ENCODE data around the gene C11orf42. TPM values are rescaled to one million over a fixed set of nuclear protein-coding genes. Genes with fewer than 3 reads are reported as not detected.

Gene C11orf42
- total RNA-seq, 1 experiment from 2014 or later = not detected

GRCh38 chr11:6249770-6250555 lies 44.6 kb downstream of the C11orf42 start:
- Histone ChIP-seq H3K9me3 (ENCODE audit: low read length) (no peaks in the 10 kb centered on the region), H3K9ac (ENCODE audit: low read length) (no peak overlapping the region), H3K36me3 (ENCODE audit: low read depth, low read length) (no peaks in the 10 kb centered on the region), H3F3A (ENCODE audit: low read length, unreplicated experiment) (no peaks in the 10 kb centered on the region), H3K4me3 (ENCODE audit: low read length) (no peak overlapping the region), H3K4me2 (ENCODE audit: low read length) (no peak overlapping the region), H4K20me1 (ENCODE audit: low read length) (no peaks in the 10 kb centered on the region), H3K9me2 (replicated peaks; ENCODE audit: low read length) (no peaks in the 10 kb centered on the region), H2AFZ (ENCODE audit: low read length) (no peak overlapping the region), H3K4me1 (ENCODE audit: insufficient read depth, low read length) (no peaks in the 10 kb centered on the region), H3K79me2 (ENCODE audit: low read length) (no peaks in the 10 kb centered on the region), H3K27ac (ENCODE audit: low read length) (no peak overlapping the region), H3K27me3 (ENCODE audit: low read length) (peaks cover 5% of the 10 kb centered on the region; the same call in 1 of the 2 replicates)
- POLR2A ChIA-PET (ENCODE audit: unreplicated experiment) = interaction anchor here (0.9 kb wide), 1 partner anchor 74 kb away, joined by 3 read pairs; no protein-coding TSS in a partner anchor
- TF ChIP-seq EZH2phosphoT487 (IDR thresholded peaks at IDR 0.05; ENCODE audit: borderline replicate concordance, low read length) = no peak
- TF ChIP-seq CTCF (conservative IDR thresholded peaks at IDR 0.05; ENCODE audit: low read depth, low read length) = no peak
- no peak for TF ChIP-seq EZH2 (IDR thresholded peaks at IDR 0.05; ENCODE audit: low read length, unreplicated experiment)
- DNase-seq (peak; percentile 77), ATAC-seq (peak; percentile 88)
- no TSS peak for BruUV-seq (replicated peaks)
- CTCF ChIA-PET = interaction anchor here (1.1 to 2.5 kb wide), 2 partner anchors 49 to 113 kb away, joined by 4 to 15 read pairs; no protein-coding TSS in a partner anchor
- intact Hi-C loops (cut with micrococcal nuclease) = loop anchor here (2.0 kb wide), 1 partner anchor 103 kb away; no protein-coding TSS in a partner anchor

- no peak overlapping the region for H3K4me3 ChIP-seq (ENCODE audit: low read length)
- H4K20me1 ChIP-seq (ENCODE audit: low read length) = no peaks in the 10 kb centered on the region
- H3K36me3 ChIP-seq (ENCODE audit: low read depth, low read length) = no peaks in the 10 kb centered on the region
- no peaks in the 10 kb centered on the region for H3K9me2 ChIP-seq (replicated peaks; ENCODE audit: low read length)
- peak; percentile 80 for TF ChIP-seq CTCF (conservative IDR thresholded peaks at IDR 0.05; ENCODE audit: low read depth, low read length)
- no peak for TF ChIP-seq EZH2phosphoT487 (IDR thresholded peaks at IDR 0.05; ENCODE audit: borderline replicate concordance, low read length)
- no peak for TF ChIP-seq EZH2 (IDR thresholded peaks at IDR 0.05; ENCODE audit: low read length, unreplicated experiment)
- intact Hi-C loops (cut with micrococcal nuclease) = loop anchor here (1.0 to 2.0 kb wide), 2 partner anchors 64 to 102 kb away; no protein-coding TSS in a partner anchor
- H3K79me2 ChIP-seq (ENCODE audit: low read length) = no peaks in the 10 kb centered on the region
- BruUV-seq (replicated peaks) = no TSS peak
- no peak overlapping the region for H3K9ac ChIP-seq (ENCODE audit: low read length)
- H3K4me1 ChIP-seq (ENCODE audit: insufficient read depth, low read length) = no peaks in the 10 kb centered on the region
- peaks cover 17% of the 10 kb centered on the region; the same call in 1 of the 2 replicates for H3K27me3 ChIP-seq (ENCODE audit: low read length)
- H3K9me3 ChIP-seq (ENCODE audit: low read length) = no peaks in the 10 kb centered on the region
- peak; percentile 78 for DNase-seq
- no peaks in the 10 kb centered on the region for H3F3A ChIP-seq (ENCODE audit: low read length, unreplicated experiment)
- H3K4me2 ChIP-seq (ENCODE audit: low read length) = no peak overlapping the region
- ChIA-PET CTCF (interaction anchor here (0.5 to 2.5 kb wide), 7 partner anchors 44 to 1161 kb away, joined by 3 to 15 read pairs (median 3); no protein-coding TSS in a partner anchor), POLR2A (ENCODE audit: unreplicated experiment) (interaction anchor here (0.9 kb wide), 1 partner anchor 73 kb away, joined by 3 read pairs; no protein-coding TSS in a partner anchor)
- H2AFZ ChIP-seq (ENCODE audit: low read length) = no peak overlapping the region
- peak; percentile 88 for ATAC-seq
- H3K27ac ChIP-seq (ENCODE audit: low read length) = no peak overlapping the region
Measured at GRCh38 chr11:6251120-6251733, 45.9 kb downstream of the C11orf42 start.

All from PC-3 (cell line).